Renal pelvis (tissue), 4 donors: ENCODE results near the gene ALG3. TPM values are rescaled to one million over a fixed set of nuclear protein-coding genes. Genes with fewer than 3 reads are reported as not detected.

Source experiments
- DNase-seq: peaks from one replicate; pipeline ENCODE4 v3.0.0-alpha.2; 2013
- polyA plus RNA-seq, 3 donors: library from polyadenylated mRNA; unstranded; fragments of 120-200 nt; gene quantifications; one replicate each; pipeline ENCODE4 v1.2.1, GENCODE V29; 2013; ENCODE audit not compliant: insufficient read length in 3 of 3

The ALG3 gene
- polyA plus RNA-seq, 3 donors: 38.7 to 41.7 (median 40.6) TPM

DNA sequence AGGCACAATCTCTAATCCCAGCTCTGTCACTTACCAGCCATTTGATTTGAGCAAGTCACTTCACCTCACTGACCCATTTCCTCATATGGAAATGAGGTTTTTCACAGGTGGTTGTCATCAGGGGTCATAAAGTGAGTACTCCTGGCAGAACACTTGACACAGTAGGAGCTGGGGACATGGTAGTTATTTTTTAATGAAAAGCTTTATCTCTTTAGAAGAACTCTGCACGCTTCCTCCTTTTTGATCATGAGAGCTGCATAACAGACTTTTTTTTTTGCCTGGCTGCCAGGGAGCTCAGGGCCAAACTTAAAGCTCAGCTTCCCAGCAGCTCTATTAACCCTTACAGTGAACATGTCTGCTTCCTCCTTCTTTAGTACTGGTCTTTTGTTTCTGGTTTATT is 11.0 kb downstream of the ALG3 start:
- DNase-seq: no peak

DNA sequence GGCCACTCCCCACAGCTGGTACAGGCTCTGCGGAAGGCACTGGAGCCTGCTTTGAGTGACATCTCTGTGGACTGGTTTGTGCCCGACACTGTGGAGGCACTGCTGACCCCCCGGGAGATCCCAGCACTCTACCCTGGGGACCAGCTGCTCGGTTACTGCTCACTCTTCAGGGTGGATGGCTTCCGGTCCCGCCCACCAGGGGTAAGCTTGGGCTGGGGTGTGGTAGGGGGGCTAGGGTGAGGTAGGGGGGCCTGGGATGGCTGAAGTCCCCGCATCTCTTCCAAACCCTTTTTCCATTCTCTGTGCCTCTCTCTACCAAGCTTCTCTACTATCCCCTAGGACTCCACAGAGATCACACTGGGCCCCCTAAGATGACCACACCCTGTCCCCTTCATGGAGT is 11.6 kb downstream of the ALG3 start:
- DNase-seq: no peak

DNA sequence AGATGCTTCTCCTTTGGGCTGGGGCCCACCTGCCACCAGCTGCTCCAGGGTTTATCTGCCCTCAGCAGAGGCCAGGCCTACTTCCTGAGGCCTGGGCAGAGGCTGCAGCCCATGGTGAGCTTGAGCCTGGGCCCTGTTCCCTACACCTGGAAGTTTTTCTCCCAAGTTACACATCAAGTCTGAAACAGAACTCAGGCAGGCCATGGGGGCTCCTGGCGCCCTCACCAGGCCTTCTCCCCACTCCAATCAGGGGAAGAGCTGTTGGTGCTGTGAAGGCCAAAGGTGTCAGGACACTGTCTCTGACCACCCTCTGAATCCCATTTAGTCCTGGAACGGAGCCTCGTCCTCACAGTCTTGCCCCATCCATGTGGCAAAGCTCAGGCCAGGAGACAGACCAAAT is 12.1 kb downstream of the ALG3 start:
- no peak for DNase-seq

DNA sequence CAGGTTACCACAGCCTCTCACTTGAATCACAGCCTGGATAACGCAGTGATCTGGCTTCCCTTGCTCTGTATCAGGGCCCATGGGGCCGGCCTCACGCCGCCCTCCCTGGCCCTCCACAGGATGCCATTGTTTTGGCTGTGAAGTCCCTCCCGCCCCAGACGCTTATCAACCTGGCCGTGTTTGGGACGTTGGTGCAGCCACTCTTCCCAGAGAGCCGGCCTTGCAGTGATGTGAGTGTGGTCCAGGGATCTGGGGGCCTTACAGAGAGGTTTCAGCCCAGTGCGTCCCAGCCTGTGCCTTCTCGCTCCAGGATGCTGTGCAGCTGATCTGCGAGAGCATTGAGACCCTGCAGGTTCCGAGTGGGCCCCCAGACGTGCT is 12.7 kb downstream of the ALG3 start:
- DNase-seq: no peak

DNA sequence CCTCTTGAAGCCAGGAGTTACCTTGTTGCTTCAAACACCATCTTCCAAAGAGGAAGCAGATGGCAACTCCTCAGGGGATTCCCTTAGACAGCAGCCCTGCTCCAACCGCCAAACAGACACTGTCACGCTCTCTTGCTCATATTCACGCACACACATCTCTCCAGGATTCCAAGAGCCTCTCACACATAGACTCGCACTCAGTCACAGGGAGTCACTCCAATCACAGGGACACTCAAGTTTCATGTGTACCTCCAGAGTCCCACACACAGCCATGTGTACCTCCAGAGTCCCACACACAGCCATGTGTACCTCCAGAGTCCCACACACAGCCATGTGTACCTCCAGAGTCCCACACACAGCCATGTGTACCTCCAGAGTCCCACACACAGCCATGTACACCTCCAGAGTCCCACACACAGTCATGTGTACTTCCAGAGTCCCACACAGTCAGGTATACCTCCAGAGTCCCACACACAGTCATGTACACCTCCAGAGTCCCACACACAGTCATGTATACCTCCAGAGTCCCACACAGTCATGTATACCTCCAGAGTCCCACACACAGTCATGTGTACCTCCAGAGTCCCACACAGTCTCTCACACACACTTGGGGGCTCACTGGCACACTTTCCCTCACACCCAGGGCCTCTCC is 13.3 kb downstream of the ALG3 start:
- DNase-seq: no peak

DNA sequence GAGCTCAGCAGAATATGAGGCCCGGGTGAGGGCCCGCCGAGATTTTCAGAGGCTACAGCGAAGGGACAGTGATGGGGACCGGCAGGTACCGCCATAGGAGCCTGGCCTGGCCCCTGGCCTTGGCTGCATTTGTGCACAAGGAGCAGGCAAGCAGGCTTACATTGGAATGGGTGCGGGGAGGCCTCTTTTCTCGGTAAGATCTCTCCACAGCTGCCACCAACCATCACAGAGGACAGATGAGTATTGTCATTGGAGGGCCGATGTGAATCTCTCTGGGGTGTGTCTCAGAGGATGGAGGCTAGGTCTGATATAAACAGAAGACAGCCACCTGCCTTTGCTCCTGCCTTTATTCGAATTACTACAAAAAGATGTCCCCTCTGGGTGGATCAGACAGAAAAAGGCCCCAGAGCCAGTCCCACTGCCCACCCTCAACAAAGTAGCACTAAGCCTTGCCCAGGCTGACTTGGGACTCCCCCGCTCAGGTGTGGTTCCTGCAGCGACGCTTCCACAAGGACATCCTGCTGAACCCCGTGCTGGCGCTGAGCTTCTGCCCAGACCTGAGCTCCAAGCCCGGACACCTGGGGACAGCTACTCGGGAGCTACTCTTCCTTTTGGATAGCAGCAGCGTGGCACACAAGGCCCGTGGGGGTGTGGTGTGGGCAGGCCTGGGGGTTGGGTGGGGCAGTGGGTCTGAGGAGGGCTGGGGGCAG is 13.9 kb downstream of the ALG3 start:
- DNase-seq: no peak

DNA sequence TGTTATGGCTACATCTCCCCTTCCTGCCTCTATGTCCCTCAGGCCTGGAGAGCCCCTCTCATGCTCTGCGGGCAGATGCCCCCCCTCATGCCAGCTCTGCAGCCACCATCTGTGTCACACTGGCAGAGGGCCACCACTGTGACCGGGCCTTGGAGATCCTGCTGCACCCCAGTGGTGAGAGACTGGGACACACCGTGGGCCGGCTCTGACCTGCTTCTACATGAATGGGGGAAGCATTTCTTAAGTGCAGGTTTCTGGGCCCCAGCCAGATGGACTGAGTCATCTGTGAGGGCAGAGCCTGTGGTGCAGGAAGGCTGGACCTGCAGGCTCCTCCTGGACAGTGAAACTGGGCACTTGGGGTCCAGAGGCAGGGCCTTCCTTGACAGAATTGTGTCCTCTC is 14.5 kb downstream of the ALG3 start:
- no peak for DNase-seq

DNA sequence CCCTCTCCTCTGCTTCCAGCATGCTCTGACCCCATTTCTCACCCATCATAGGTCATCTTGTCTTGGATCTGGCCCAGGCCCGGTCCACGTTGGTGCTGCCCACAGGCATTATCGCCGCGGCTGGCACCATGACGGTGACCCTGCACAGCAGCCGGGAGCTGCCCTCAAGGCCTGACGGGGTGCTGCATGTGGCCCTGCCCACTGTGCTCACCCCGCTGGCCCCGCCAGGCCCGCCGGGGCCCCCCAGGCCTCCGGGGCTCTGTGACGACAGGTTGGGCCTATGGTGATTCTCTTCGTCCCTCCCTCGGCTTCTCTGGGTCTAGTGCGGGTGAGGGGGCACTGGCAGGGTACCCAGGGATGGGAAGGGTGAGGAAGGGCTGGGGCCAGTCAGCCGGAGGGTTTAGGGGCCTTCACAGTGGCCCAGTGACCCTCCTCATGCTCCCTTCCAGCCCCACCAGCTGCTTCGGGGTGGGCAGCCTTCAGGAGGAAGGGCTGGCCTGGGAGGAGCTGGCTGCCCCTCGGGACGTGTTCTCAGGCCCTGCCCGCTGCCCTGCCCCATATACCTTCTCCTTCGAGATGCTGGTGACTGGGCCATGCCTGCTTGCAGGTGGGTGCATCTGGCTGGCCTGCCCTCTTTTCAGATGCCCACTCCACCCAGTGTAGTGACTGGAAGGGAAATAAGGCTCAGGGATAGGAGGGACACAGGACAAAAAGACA is 15.5 kb downstream of the ALG3 start:
- no peak for DNase-seq

DNA sequence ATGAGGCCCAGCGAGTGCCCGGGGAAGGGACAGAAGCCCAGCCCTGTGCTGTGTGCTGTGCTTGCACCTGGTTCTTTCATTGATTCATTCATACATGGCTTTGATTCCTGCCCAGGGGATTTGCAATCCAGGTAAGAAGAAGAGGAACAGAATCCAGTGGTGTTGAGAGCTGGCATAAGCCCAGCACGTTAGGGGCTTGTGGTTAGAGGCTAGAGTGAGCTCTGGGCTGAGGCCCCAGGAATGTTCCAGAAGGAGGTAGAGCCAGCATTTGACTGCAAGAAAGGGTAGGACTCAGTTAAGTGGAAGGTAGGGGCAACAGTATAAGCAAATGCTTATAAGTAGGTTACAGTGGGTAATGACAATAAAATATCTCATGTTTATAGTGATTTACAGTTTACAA is 17.1 kb downstream of the ALG3 start:
- no peak for DNase-seq

DNA sequence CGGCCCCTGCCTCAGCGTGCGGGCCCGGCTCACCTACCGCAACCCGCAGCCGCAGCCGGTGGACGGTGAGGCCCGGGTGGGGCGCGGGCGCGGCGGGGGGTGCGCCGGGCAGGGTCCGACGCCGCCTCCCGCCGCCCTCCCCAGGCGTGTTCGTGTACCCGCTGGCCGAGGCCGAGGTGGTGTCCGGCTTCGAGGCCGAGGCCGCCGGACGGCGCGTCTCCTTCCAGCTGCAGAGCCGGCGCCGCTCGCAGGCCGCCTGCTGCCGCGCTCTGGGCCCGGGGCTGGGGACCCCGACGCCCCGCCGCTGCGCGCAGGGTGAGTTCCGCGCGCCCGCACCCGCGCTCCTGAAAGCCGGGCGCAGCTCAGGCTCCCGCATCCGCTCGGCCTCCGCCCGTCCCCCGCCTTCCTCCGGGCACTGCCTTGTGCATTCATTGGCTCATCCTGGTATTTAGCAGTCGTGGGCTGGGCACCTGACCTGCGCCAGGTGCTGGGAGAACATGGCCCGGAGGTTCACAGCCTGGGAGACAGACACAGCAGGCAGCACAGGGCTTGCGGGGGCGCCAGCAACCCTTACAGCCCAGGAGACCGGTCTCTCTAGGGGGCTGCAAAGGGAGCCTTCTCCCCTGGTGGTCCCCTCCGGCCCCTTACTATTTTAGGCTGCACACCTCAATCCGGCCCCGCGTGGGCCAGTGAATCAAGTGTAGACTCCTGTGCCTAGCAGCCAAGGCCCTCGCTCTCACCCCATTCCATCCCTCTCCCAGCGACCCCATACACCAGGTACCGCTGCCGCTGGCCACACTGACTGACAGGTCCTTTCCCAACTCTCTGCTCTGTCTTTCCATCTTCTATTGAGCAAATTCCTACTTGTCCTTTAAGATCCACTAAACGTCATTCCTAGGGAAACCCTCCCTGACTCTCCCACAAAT is 17.9 kb downstream of the ALG3 start:
- no peak for DNase-seq

DNA sequence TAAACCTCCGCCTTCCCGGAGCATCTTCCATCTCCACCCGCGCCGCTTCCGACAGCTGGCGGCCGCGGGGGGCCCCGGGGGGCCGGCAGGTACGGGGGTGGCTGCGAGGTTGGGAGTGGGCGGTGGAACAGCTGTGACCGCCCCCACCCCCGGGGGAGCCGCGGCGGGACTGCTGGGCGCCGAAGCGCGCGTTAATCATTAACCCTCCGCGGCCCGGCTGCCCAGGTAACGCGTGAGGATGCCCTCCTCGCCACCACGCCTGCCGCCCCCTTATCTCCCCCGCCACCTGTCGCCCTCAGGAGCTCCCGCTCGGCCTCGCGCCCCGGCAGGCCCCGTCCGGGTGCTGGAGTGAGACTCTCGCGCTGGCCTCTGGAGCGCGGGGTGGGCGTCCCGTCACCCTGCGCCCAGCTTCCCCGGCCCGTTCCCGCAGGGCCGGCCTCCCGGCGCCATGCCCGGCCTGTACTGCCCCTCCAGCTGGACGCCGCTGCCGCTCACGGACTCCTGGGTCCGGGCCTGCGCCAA is 18.6 kb downstream of the ALG3 start:
- no peak for DNase-seq

DNA sequence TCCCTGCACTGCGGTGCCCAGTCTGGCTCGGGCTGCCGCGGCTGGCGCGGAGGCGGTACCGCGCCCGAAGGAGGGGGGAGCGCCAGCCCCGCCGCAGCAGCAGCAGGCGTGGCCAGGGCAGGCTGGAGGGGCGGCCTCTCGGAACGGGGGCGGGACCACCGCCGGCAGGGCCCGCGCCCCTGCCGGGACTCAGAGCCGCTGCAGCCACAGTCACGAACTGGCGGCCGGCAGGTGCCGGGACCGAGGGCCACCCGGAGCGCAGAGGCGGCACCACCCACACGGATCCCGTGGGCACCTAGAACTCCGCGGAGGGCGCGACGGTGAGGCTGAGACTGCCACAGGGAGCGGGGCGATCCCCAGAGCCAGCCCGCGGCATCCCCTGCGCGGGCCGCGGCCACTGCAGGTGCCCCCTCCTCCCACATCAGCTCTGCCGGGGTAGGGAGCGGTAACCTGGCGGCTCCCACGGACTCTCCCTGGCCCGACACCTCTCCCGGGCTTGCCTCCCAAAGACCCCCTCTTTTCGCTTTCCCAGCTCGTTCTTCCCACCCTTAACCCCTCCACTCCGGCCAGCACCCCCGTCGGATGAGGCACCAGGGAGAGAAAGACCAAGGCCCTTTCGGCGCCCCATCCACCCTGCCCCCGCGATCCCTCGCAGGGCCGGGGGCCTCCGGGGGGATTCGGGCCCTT is 19.2 kb downstream of the ALG3 start, which contains the start of gene VWA5B2:
VWA5B2 (plus strand) TSS at position 192 of the 687 bp plus-strand sequence. CDS start 944 bp downstream, outside the sequence.
- DNase-seq: no peak

DNA sequence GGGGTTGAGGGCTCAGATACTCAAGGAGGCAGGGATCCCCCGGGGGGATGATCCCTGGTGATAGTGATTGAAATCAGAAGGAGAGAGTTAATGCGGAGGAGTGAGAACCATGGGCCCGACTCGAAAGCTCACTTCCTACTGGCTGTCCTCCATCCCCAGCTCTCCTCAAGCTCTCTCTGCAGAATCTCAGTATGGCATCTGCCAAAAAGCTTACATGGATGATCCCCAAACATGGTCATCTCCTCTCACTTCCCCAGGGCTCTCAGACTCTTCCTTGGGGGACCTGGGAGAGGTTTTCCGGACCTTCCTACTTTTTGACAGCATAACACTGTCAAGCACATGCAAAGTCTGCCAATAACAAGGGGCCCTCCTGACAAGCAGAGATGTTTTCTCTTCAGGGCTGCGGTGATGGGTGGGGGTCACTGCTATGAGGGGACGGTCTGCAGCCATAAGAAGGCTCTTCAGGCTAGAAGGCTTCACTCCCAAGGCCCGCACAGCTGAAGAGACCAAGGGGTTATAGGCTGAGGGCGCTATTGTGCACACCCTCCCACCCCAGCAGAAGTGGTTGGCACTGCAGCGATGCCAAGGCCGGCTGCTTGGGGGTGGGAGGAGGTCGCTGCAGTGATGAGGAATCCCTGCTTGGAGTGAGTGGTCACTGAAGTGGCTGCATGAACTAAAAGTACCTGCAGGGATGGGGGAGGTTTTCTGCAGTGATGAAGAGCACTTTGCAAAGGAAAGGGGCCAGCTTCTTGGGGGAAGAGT is 20.2 kb downstream of the ALG3 start:
- no peak for DNase-seq

DNA sequence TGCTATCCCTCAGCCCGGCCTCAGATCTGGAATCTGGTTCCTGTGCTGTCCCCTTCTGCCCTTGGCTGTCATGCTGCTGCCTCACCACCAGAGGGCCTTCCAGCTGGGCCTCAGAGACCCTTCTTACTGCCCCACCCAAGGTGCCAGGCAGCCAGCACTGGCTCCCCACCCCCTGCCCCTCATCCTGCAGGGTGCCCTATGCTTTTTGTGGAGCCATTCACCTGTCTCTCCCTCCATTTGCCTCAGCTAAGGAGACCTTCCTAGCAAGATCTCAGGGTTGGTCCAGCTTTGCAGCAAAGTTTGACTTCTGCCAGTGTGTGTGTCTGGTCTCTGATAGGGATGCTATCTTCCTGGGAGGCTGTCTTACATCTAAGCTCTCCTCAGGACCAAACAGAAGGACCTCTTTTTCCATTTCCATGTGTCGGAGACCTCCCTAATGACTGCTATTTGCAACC is 21.3 kb downstream of the ALG3 start:
- DNase-seq: no peak

DNA sequence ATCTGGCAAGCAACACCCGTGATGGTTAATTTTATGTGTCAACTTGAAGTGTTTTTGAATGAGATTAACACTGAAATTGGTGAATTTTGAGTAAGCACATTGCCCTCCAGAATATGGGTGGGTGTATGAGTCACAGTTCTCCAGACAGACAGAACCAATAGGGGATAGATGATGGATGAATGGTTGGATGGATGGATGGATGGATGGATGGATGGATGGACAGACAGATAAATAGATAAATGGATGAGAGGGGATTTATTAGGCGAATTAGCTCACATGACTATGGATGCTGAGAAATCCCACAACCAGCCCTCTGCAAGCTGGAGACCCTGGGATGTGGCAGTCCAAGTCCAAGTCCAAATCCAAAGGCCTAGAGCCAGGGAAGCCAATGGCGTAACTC is 24.8 kb downstream of the ALG3 start:
- DNase-seq: no peak

DNA sequence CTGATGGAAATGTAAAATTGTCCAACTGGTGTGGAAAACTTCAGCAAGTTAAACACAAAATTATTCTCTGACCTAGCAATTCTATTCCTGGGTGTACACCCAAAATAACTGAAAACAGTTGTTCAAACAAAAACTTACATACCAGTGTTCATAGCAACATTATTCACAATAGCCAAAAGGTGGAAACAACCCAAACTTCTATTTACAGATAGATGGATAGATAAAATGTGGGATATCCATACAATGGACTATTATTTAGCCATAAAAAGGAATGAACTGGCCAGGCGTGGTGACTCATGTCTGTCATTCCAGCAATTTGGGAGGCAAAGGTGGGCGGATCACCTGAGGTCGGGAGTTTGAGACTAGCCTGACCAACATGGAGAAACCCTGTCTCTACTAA is 26.2 kb downstream of the ALG3 start:
- no peak for DNase-seq

DNA sequence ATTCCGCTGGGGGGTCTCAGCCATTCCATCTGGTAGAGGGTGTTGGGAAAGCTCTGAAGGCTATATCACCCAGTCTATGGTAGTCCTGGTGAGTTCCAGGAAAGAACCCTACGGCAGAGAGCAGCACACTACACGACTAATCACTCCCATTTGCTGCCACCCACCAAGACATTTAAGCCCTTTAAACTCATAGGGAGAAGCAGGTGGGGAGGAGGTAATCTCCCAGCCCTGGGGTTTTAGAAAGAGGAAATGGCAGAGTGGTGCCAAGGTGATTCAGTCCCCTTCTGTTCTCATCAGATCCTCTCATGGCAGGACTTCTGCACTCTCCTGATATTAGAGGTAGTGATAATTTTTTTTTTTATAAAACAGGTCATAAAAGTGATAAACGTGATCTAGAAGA is 29.9 kb downstream of the ALG3 start:
- DNase-seq: no peak

DNA sequence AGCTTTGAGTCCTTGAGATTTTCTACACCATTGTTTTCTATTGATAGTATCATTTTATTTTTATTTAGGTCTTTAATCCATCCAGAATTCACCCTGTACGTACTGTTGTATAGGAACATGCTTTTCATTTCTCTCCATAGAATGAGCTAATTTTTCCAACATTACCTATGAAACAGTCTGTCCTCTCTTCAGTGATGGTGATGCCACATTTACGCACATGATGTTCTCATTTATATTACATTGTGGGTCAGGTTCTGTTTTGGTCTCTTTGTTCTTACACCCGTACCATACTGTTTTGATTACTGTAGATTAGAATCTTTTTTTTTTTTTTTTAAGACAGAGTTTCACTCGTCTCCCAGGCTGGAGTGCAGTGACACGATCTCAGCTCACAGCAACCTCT is 37.0 kb downstream of the ALG3 start:
- DNase-seq: no peak

DNA sequence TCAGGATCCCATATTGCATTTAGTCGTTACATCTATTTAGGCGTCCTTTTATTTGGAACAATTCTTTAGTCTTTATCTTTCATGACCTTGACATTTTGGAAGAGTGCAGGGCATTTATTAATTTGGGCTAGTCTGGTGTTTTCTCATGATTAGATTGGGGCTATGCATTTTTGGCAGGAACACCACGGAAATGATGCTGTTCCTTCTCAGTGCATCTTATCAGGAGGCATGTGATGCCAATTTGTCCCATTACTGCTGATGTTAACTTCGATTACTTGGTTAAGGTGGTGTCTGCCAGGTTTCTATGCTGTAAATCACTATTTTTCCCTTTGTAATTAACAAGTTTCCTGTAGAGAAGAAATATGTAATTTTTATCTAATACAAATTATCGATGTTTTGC is 37.5 kb downstream of the ALG3 start:
- no peak for DNase-seq
